Measurements from ENCODE around the gene PTPRN2. TPM values are rescaled to one million over a fixed set of nuclear protein-coding genes. Genes with fewer than 3 reads are reported as not detected.
A peak's percentile ranks its signal among the peaks of the same experiment; 100 is the strongest.

Gene PTPRN2
- total and polyA plus RNA-seq, 2 donors from 2014 or later = 4.8 to 6.2 TPM

DNA sequence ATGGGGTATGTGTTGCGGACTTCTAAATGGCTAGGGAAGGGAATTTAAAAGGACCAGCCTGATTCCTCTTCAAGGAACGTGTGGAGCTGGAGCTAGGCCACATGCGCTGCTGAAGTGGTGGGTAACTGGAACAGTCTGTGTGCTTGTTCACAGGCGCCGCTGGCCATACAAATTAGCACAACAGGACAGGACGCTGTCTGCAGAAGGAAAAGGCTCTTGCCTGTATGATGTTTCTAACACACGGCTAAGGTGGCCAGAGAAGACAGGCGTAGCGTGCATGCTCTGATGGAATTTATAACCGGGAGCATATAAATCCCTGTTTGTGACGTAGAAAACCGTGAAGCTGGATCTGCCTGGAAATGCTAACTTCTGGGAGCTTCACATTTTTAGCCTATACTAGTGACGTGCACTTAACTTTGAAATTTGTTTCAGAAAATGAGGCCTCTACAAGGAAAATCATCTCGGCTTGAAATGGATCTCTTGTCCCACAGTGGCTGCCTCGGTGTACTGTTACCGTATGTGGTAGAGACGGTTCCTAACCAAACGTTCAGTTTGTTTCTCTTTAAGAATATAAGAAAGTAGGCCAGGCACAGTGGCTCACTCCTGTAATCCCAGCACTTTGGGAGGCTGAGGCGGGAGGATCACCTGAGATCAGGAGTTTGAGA is 569.4 kb downstream of the PTPRN2 start:
- Histone ChIP-seq H3K9me3 (ENCODE audit: control insufficient read depth in 2 of 3, insufficient read depth in 1 of 3, low read length in 3 of 3) (no peaks in the 10 kb centered on the region), H3K9ac (ENCODE audit: low read length in 3 of 3) (no peak overlapping the region), H3K36me3 (ENCODE audit: control insufficient read depth in 2 of 3, insufficient read depth in 3 of 3, low read length in 3 of 3) (no peaks in the 10 kb centered on the region), H3K4me3 (ENCODE audit: low read length in 3 of 3) (no peak overlapping the region), H3K27me3 (ENCODE audit: control insufficient read depth, insufficient read depth, low read length) (no peaks in the 10 kb centered on the region), H3K4me1 (ENCODE audit: control insufficient read depth in 2 of 3, insufficient read depth in 2 of 3, low read depth in 1 of 3, low read length in 3 of 3) (peaks cover 0 to 11% (median 0%) of the 10 kb centered on the region in 3 donors), H3K27ac (ENCODE audit: low read depth in 2 of 2, low read length in 2 of 2) (no peak overlapping the region)
- peak in 2 of 5 donors; percentile 19 to 35 for DNase-seq
- TF ChIP-seq, protein P1, sequence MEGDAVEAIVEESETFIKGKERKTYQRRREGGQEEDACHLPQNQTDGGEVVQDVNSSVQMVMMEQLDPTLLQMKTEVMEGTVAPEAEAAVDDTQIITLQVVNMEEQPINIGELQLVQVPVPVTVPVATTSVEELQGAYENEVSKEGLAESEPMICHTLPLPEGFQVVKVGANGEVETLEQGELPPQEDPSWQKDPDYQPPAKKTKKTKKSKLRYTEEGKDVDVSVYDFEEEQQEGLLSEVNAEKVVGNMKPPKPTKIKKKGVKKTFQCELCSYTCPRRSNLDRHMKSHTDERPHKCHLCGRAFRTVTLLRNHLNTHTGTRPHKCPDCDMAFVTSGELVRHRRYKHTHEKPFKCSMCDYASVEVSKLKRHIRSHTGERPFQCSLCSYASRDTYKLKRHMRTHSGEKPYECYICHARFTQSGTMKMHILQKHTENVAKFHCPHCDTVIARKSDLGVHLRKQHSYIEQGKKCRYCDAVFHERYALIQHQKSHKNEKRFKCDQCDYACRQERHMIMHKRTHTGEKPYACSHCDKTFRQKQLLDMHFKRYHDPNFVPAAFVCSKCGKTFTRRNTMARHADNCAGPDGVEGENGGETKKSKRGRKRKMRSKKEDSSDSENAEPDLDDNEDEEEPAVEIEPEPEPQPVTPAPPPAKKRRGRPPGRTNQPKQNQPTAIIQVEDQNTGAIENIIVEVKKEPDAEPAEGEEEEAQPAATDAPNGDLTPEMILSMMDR (IDR thresholded peaks at IDR 0.05; ENCODE audit: borderline replicate concordance, extremely low read depth, insufficient read depth) = no peak
- no peak for FAIRE-seq
- intact Hi-C loops (cut with DNase I) = no loop called here

DNA sequence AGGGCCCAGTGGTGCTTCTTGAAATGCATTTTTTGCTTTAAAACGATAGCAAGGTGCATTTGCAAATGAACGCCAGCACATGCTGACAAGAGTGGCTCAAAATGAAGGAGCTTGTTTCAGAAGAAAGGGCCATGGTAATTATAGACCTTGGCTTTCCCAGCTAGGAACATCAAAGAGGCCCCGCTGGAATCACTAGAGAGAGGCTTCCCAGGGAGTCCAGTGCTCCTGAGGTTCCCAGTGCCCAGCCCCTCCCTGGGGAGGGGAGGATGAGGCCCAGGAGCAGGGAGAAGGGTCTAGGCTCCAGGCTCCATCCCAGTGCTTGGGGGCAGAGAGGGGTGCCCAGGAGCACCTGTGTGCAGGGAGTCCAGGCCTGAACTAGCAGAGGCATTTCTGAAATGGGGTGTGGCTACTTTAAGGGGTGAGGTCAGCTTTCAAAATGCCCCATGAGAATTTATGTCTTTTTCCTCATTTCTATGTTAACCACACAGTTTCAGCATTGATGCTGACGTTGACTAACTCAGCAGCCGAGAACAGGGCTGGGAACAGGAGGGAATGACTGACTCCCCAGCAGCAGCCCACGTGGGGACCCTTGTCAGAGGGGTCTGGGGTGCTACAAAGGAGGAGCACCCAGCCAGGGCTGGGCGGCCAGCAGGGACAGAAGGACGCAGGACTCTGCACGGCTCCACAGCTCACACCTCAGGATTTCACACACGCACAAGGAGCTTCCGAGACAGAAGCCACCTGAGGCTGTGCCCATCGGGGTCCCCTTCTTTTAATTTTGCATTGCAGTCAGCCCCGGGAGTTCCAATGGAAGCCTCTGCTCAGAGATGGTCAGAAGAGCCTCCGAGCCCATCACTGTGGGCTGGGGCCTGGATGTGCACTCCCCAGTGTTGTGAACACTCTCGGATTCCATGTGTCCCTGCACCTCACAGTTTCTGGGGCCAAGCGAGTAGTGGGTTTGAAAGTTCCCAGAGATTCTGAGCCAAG is 570.2 kb downstream of the PTPRN2 start:
- H3K4me3 ChIP-seq (ENCODE audit: low read length in 3 of 3) = no peak overlapping the region
- FAIRE-seq = no peak
- peaks cover 0 to 11% (median 0%) of the 10 kb centered on the region in 3 donors for H3K4me1 ChIP-seq (ENCODE audit: control insufficient read depth in 2 of 3, insufficient read depth in 2 of 3, low read depth in 1 of 3, low read length in 3 of 3)
- H3K36me3 ChIP-seq (ENCODE audit: control insufficient read depth in 2 of 3, insufficient read depth in 3 of 3, low read length in 3 of 3) = no peaks in the 10 kb centered on the region
- DNase-seq = peak in 3 of 5 donors; percentile 49 to 64 (median 51)
- TF ChIP-seq, protein P1 (IDR thresholded peaks at IDR 0.05; ENCODE audit: borderline replicate concordance, extremely low read depth, insufficient read depth) = no peak
- H3K27me3 ChIP-seq (ENCODE audit: control insufficient read depth, insufficient read depth, low read length) = no peaks in the 10 kb centered on the region
- intact Hi-C loops (cut with DNase I) = no loop called here
- no peaks in the 10 kb centered on the region for H3K9me3 ChIP-seq (ENCODE audit: control insufficient read depth in 2 of 3, insufficient read depth in 1 of 3, low read length in 3 of 3)
- H3K27ac ChIP-seq (ENCODE audit: low read depth in 2 of 2, low read length in 2 of 2) = no peak overlapping the region
- H3K9ac ChIP-seq (ENCODE audit: low read length in 3 of 3) = no peak overlapping the region

DNA sequence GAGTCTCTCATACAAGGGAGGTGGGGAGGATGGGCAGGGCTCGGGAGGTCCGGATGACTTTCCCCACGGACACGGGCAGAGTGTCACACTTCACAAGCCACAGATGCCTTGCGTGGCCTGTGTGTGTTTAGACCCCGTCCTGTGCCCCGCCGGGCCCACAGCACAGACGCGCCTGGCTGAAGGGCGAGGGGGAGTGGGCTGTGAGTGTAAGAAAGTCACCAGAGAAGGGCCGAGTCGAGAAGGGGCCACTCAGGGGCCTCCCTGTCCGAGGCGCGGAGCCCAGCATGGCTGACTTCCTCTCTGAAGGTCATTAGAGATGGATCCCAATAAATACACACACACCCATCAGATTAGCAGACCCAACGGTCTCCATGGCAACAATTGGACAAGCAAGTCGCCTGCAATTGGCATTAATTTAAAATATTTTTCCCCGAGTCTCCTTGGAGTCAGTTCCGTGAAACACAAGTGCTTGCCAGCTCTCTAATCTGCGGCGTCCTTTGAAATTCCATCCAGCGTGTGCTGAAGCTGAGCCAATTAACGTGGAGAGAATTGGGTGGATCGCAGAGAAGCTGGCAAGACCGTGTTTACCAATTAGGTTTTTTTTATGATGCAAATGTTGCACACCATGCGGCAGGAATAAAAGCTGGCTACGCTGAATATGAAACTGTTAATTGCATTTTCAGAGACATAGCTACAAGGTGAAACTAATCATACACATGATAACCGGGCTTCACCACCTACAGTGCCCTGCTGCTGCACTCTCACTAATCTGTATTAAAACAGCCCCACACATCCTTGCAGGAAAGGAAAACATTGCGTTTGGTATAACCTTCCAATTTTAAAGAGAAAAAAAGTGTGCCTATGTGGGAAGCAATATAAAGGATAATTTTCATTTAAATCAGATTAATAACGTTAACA is 571.2 kb downstream of the PTPRN2 start:
- H3K36me3 ChIP-seq (ENCODE audit: control insufficient read depth in 2 of 3, insufficient read depth in 3 of 3, low read length in 3 of 3) = no peaks in the 10 kb centered on the region
- peak overlapping the region in 1 of 3 donors; percentile 49 for H3K4me3 ChIP-seq (ENCODE audit: low read length in 3 of 3)
- FAIRE-seq (no peak), DNase-seq (peak in 4 of 5 donors; percentile 51 to 79 (median 73))
- H3K27ac ChIP-seq (ENCODE audit: low read depth in 2 of 2, low read length in 2 of 2) = no peak overlapping the region
- H3K4me1 ChIP-seq (ENCODE audit: control insufficient read depth in 2 of 3, insufficient read depth in 2 of 3, low read depth in 1 of 3, low read length in 3 of 3) = peaks cover 0 to 11% (median 0%) of the 10 kb centered on the region in 3 donors
- intact Hi-C loops (cut with DNase I) = no loop called here
- TF ChIP-seq, protein P1 (IDR thresholded peaks at IDR 0.05; ENCODE audit: borderline replicate concordance, extremely low read depth, insufficient read depth) = no peak
- no peaks in the 10 kb centered on the region for H3K9me3 ChIP-seq (ENCODE audit: control insufficient read depth in 2 of 3, insufficient read depth in 1 of 3, low read length in 3 of 3)
- H3K9ac ChIP-seq (ENCODE audit: low read length in 3 of 3) = no peak overlapping the region
- no peaks in the 10 kb centered on the region for H3K27me3 ChIP-seq (ENCODE audit: control insufficient read depth, insufficient read depth, low read length)

Data from kidney (tissue), 14 donors.